HCT116 (cell line): Measurements from ENCODE around the gene GALK1. TPM values are rescaled to one million over a fixed set of nuclear protein-coding genes. Genes with fewer than 3 reads are reported as not detected.

Experiments used
- ATAC-seq: fragments of 200-7000 bp; cut with Tn5 transposase; 2 replicates; pipeline ENCODE4 v1.9.1; 2020; ENCODE audit warnings: mild to moderate bottlenecking, moderate library complexity
- BruUV-seq: library from RNA; stranded (reverse); fragments of 400-500 nt; replicated peaks from 2 replicates; lab custom pipeline; 2021; lab: Mats Ljungman, UMichigan
- CTCF ChIA-PET: fragments of 300-600 bp; sonication (Branson Sonifier 250); formaldehyde crosslinking; loops from one replicate; lab custom pipeline; 2021; ENCODE audit warnings: antibody characterized with exemption; lab: Charles Lee
- POLR2A ChIA-PET: fragments of 300-600, 350-600 bp; sonication (Branson Sonifier 250); formaldehyde crosslinking; loops from one replicate; lab custom pipeline; 2021; ENCODE audit warnings: antibody characterized with exemption; lab: Charles Lee
- RAD21 ChIA-PET, 2 experiments: fragments of 300-600 bp; sonication (Branson Sonifier 250); formaldehyde crosslinking; loops; one replicate each; lab custom pipeline; 2023; ENCODE audit warnings: low total read pairs in 2 of 2; ENCODE audit not compliant: uncharacterized antibody in 2 of 2, unreplicated experiment in 2 of 2, low non-redundant PET in 1 of 2; lab: Charles Lee
- DNase-seq: peaks from one replicate; pipeline ENCODE4 v3.0.0-alpha.2; 2010; ENCODE audit warnings: low read depth, low spot score
- H2AFZ ChIP-seq: fragments of 200-600 bp; shearing (Covaris generic), sonication (generic); 2 replicates; pipeline ENCODE4 v1.6.1; 2017; ENCODE audit warnings: low read depth, mixed run types, mixed read lengths, antibody characterized with exemption, low read length; ENCODE audit not compliant: poor library complexity, severe bottlenecking
- H3K27ac ChIP-seq: 2 replicates; pipeline ENCODE4 v1.5.1; 2012; ENCODE audit warnings: low read depth, low read length
- H3K27me3 ChIP-seq: fragments of 200-600 bp; sonication (generic); 2 replicates; pipeline ENCODE4 v1.6.1; 2016; ENCODE audit warnings: mixed run types, low read length, mixed read lengths; ENCODE audit not compliant: insufficient read depth
- H3K36me3 ChIP-seq, 2 experiments: fragments of 200-500 bp in 1 of 2; fragments of 200-600 bp in 1 of 2; sonication (Bioruptor generic) in 1 of 2; sonication (generic) in 1 of 2; 2 replicates each; pipeline versions ENCODE4 v1.5.1 to v1.6.1; 2014 to 2016; ENCODE audit warnings: low read length in 2 of 2, inconsistent platforms in 1 of 2, mixed read lengths in 1 of 2, mixed run types in 1 of 2; ENCODE audit not compliant: insufficient read depth in 2 of 2, control insufficient read depth in 1 of 2
- H3K4me1 ChIP-seq, 2 experiments: fragments of 200-600 bp in 1 of 2; sonication (generic) in 1 of 2; 2 replicates each; pipeline versions ENCODE4 v1.5.1 to v1.6.1; 2012 to 2017; ENCODE audit warnings: low read length in 2 of 2, inconsistent platforms in 1 of 2, mild to moderate bottlenecking in 1 of 2, mixed read lengths in 1 of 2, mixed run types in 1 of 2, moderate library complexity in 1 of 2; ENCODE audit not compliant: insufficient read depth in 2 of 2, control insufficient read depth in 1 of 2
- H3K4me2 ChIP-seq: fragments of 200-600 bp; sonication (generic); 2 replicates; pipeline ENCODE4 v1.6.1; 2017; ENCODE audit warnings: mixed run types, low read length, mixed read lengths
- H3K4me3 ChIP-seq, 2 experiments: fragments of 200-600 bp in 1 of 2; sonication (generic) in 1 of 2; replicated peaks in 1 of 2; 2 replicates each; pipeline ENCODE4 v1.5.1; 2011 to 2016; ENCODE audit warnings: low read length in 2 of 2, control low read depth in 1 of 2, low read depth in 1 of 2, mild to moderate bottlenecking in 1 of 2, mixed read lengths in 1 of 2, mixed run types in 1 of 2
- H3K79me2 ChIP-seq: fragments of 200-600 bp; sonication (generic); 2 replicates; pipeline ENCODE4 v1.6.1; 2017; ENCODE audit warnings: mild to moderate bottlenecking, mixed run types, low read length, moderate library complexity, mixed read lengths; ENCODE audit not compliant: insufficient read depth
- H3K9ac ChIP-seq: fragments of 200-600 bp; sonication (generic); 2 replicates; pipeline ENCODE4 v1.6.1; 2016; ENCODE audit warnings: low read length, mixed read lengths
- H3K9me2 ChIP-seq: fragments of 200-600 bp; sonication (generic), shearing (Covaris generic); 2 replicates; pipeline ENCODE4 v1.6.1; 2017; ENCODE audit warnings: mixed run types, mild to moderate bottlenecking, moderate library complexity; ENCODE audit not compliant: insufficient read depth
- H3K9me3 ChIP-seq, 2 experiments: fragments of 200-500 bp in 1 of 2; fragments of 200-600 bp in 1 of 2; sonication (Bioruptor generic) in 1 of 2; sonication (generic) in 1 of 2; 2 replicates each; pipeline ENCODE4 v1.6.1; 2014 to 2017; ENCODE audit warnings: low read length in 2 of 2, mixed read lengths in 2 of 2, inconsistent platforms in 1 of 2, low read depth in 1 of 2, mild to moderate bottlenecking in 1 of 2, mixed run types in 1 of 2, moderate library complexity in 1 of 2; ENCODE audit not compliant: control insufficient read depth in 1 of 2, insufficient read depth in 1 of 2
- H4K20me1 ChIP-seq: fragments of 200-600 bp; sonication (generic), shearing (Covaris generic); 2 replicates; pipeline ENCODE4 v1.6.1; 2017; ENCODE audit warnings: mixed run types, mild to moderate bottlenecking, moderate library complexity; ENCODE audit not compliant: insufficient read depth
- EGR1 ChIP-seq: IDR thresholded peaks from 2 replicates; pipeline ENCODE4 v1.6.1; 2012; ENCODE audit warnings: low read depth
- MAX ChIP-seq: IDR thresholded peaks from 2 replicates; pipeline ENCODE4 v1.6.1; 2012
- POLR2AphosphoS5 ChIP-seq: IDR thresholded peaks from 2 replicates; pipeline ENCODE4 v1.6.1; 2011; ENCODE audit warnings: mild to moderate bottlenecking, low read depth, low read length, moderate library complexity
- RAD21 ChIP-seq: IDR thresholded peaks from 2 replicates; pipeline ENCODE4 v1.6.1; 2012; ENCODE audit warnings: low read depth, mild to moderate bottlenecking
- SP1 ChIP-seq: IDR thresholded peaks from 2 replicates; pipeline ENCODE4 v1.6.1; 2012; ENCODE audit warnings: low read depth
- YY1 ChIP-seq: IDR thresholded peaks from 2 replicates; pipeline ENCODE4 v1.6.1; 2011; ENCODE audit warnings: low read length, low read depth, moderate library complexity, mild to moderate bottlenecking; ENCODE audit not compliant: insufficient replicate concordance; ENCODE audit errors: extremely low read depth
- intact Hi-C: fragments of 100-400 bp; cut with micrococcal nuclease; formaldehyde crosslinking; loops from 2 replicates; pipeline ENCODE4 v1.10.0; 2022
- total RNA-seq: library from RNA; stranded (reverse); gene quantifications from one replicate; pipeline ENCODE4 v1.2.1, GENCODE V29; 2021; ENCODE audit not compliant: unreplicated experiment

Gene GALK1
- total RNA-seq, 1 experiment from 2014 or later, result 57.8 TPM

GRCh38 chr17:75755205-75755901 is 9.6 kb downstream of the GALK1 start:
- BruUV-seq, result no TSS peak
- Histone ChIP-seq H3K4me3 (no peak overlapping the region), H3K4me1 (peaks cover 0 to 6% of the 10 kb centered on the region in 2 experiments; a peak in 1 of 4 replicates), H3K9me2 (no peaks in the 10 kb centered on the region)
- peak; percentile 11 for ATAC-seq
- TF ChIP-seq MAX (no peak), RAD21 (no peak), POLR2AphosphoS5 (peak; percentile 42), EGR1 (no peak)
- TF ChIP-seq, all 23 proteins: peak for 1
- H3K9ac ChIP-seq, result no peak overlapping the region
- no peaks in the 10 kb centered on the region for H4K20me1 ChIP-seq
- ChIA-PET RAD21 (no interaction called here), CTCF (interaction anchor here (1.0 kb wide), 1 partner anchor 154 kb away, joined by 3 read pairs; no protein-coding TSS in a partner anchor), POLR2A (no interaction called here)
- H3K79me2 ChIP-seq, result no peaks in the 10 kb centered on the region
- intact Hi-C loops, result loop anchor here (10.0 kb wide), 1 partner anchor 331 kb away; no protein-coding TSS in a partner anchor
- no peak overlapping the region for H3K4me2 ChIP-seq
- no peaks in the 10 kb centered on the region for H3K27me3 ChIP-seq
- H3K9me3 ChIP-seq, result no peaks in the 10 kb centered on the region
- H3K36me3 ChIP-seq, result peaks cover 20 to 73% of the 10 kb centered on the region in 2 experiments
- H3K27ac ChIP-seq, result no peak overlapping the region; the same call in 1 of the 2 replicates
- no peak for DNase-seq
- H2AFZ ChIP-seq, result no peak overlapping the region

GRCh38 chr17:75754378-75755204 is 10.4 kb downstream of the GALK1 start:
- Histone ChIP-seq H3K27ac (peak overlapping the region; percentile 26; the same call in 1 of the 2 replicates), H3K79me2 (no peaks in the 10 kb centered on the region)

More at GRCh38 chr17:75754378-75755204, 10.4 kb downstream of the GALK1 start:
- intact Hi-C loops, result loop anchor here (10.0 kb wide), 1 partner anchor 330 kb away; no protein-coding TSS in a partner anchor
- BruUV-seq, result no TSS peak
- no peaks in the 10 kb centered on the region for H3K9me2 ChIP-seq
- H3K9me3 ChIP-seq, result no peaks in the 10 kb centered on the region
- H3K4me2 ChIP-seq, result no peak overlapping the region
- TF ChIP-seq POLR2AphosphoS5 (peak; percentile 32; the same call in 1 of the 2 replicates), SP1 (no peak), YY1 (no peak)
- TF ChIP-seq, all 23 proteins: peak for 1
- peaks cover 0 to 6% of the 10 kb centered on the region in 2 experiments; a peak in 1 of 4 replicates for H3K4me1 ChIP-seq
- H3K27me3 ChIP-seq, result no peaks in the 10 kb centered on the region
- H3K36me3 ChIP-seq, result peaks cover 26 to 78% of the 10 kb centered on the region in 2 experiments
- ATAC-seq (no peak), DNase-seq (no peak)
- POLR2A ChIA-PET, result no interaction called here
- CTCF ChIA-PET, result no interaction called here
- RAD21 ChIA-PET, result no interaction called here
- H4K20me1 ChIP-seq, result no peaks in the 10 kb centered on the region
- no peak overlapping the region for H2AFZ ChIP-seq
- H3K4me3 ChIP-seq, result no peak overlapping the region
- no peak overlapping the region for H3K9ac ChIP-seq
